ENCODE results near the gene ADARB2. TPM values are rescaled to one million over a fixed set of nuclear protein-coding genes. Genes with fewer than 3 reads are reported as not detected.

The ADARB2 gene
- total and polyA plus RNA-seq, 8 donors, result 0.34 to 24.7 (median 3.2) TPM

DNA sequence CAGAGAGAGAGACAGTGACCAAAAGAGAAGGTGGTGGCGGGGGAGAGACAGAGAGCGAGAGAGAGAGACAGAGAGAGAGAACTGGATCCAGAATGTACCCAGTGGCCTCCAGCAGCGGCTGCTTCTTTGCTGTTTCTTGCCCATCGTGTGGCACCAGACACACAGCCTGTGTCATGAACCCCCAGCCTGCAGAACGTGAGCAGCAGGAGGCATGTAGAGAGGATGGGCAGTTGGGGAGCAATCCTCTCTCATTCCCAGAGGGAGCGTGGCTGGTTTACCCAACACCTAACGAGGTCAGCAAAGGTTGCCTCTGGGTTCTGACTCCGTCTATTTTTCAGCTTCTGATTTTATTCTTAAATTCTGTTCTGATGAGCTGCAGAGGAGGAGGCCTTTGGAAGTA, 168.1 kb downstream of the ADARB2 start:
- no peaks in the 10 kb centered on the region for H3K4me1 ChIP-seq
- no peaks in the 10 kb centered on the region for H3K36me3 ChIP-seq
- H3K9me3 ChIP-seq, result no peaks in the 10 kb centered on the region
- DNase-seq (no peak), ATAC-seq (no peak), FAIRE-seq (no peak)
- no peak overlapping the region for H3K27ac ChIP-seq
- WGBS, 2 donors, result 73 to 78% methylated on average over 8 of the region's 8 CpGs
- intact Hi-C loops (cut with DNase I), result no loop called here
- no peak for TF ChIP-seq CTCF (IDR thresholded peaks at IDR 0.05)
- H3K4me3 ChIP-seq, result no peak overlapping the region
- no peaks in the 10 kb centered on the region for H3K27me3 ChIP-seq

- FAIRE-seq (no peak), DNase-seq (no peak), ATAC-seq (no peak)
- H3K36me3 ChIP-seq, result no peaks in the 10 kb centered on the region
- no peaks in the 10 kb centered on the region for H3K27me3 ChIP-seq
- H3K27ac ChIP-seq, result no peak overlapping the region
- no peaks in the 10 kb centered on the region for H3K4me1 ChIP-seq
- WGBS, 2 donors, result 67 to 82% methylated on average over 29 of the region's 29 CpGs
- no peak overlapping the region for H3K4me3 ChIP-seq
- no peaks in the 10 kb centered on the region for H3K9me3 ChIP-seq
- no peak for TF ChIP-seq CTCF (IDR thresholded peaks at IDR 0.05)
- intact Hi-C loops (cut with DNase I), result no loop called here
These were observed 169.4 kb downstream of the ADARB2 start for GRCh38 chr10:1567742-1568495.

DNA sequence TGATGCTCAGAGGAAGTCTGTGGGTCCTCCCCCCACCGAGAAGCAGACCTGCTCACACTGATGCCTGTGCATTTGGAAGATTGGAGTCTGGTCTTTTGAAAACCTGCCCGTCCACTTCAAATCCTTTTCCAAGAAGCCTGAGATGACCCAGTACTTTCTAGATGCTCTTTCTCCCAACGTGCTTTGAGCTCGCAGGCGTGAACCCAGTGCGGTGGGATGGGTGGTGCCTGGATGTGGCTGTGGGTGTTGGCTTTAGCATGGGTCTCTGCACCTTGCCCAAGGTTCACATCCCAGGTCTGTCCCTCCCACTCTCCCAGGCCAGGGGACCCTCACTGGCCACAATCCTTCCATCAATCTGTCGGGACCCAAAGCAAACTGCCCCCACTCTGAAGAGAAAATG, 170.2 kb downstream of the ADARB2 start:
- no peak for TF ChIP-seq CTCF (IDR thresholded peaks at IDR 0.05)
- no peak overlapping the region for H3K4me3 ChIP-seq
- intact Hi-C loops (cut with DNase I), result no loop called here
- 51 to 72% methylated on average over 7 of the region's 7 CpGs for WGBS, 2 donors
- H3K4me1 ChIP-seq, result no peaks in the 10 kb centered on the region
- ATAC-seq, result no peak
- no peaks in the 10 kb centered on the region for H3K27me3 ChIP-seq
- H3K27ac ChIP-seq, result no peak overlapping the region
- FAIRE-seq, result no peak
- no peaks in the 10 kb centered on the region for H3K9me3 ChIP-seq
- no peak for DNase-seq
- no peaks in the 10 kb centered on the region for H3K36me3 ChIP-seq

- ATAC-seq (no peak), DNase-seq (no peak), FAIRE-seq (no peak)
- intact Hi-C loops (cut with DNase I), result no loop called here
- Histone ChIP-seq H3K4me3 (no peak overlapping the region), H3K27me3 (peaks cover 0 to 4% (median 0%) of the 10 kb centered on the region in 4 donors), H3K27ac (no peak overlapping the region), H3K4me1 (no peaks in the 10 kb centered on the region), H3K9me3 (no peaks in the 10 kb centered on the region), H3K36me3 (no peaks in the 10 kb centered on the region)
- WGBS, 2 donors, result 73 to 80% methylated on average over 11 of the region's 11 CpGs
- TF ChIP-seq CTCF (IDR thresholded peaks at IDR 0.05), result no peak
These were observed 172.5 kb downstream of the ADARB2 start for GRCh38 chr10:1564791-1565190.

GRCh38 chr10:1563028-1563427, 174.3 kb downstream of the ADARB2 start:
- H3K27ac ChIP-seq, result no peak overlapping the region
- peaks cover 0 to 13% (median 0%) of the 10 kb centered on the region in 4 donors for H3K27me3 ChIP-seq
- no peaks in the 10 kb centered on the region for H3K9me3 ChIP-seq
- H3K4me3 ChIP-seq, result no peak overlapping the region
- DNase-seq (no peak), FAIRE-seq (no peak), ATAC-seq (no peak)
- intact Hi-C loops (cut with DNase I), result no loop called here
- 66 to 76% methylated on average over 13 of the region's 13 CpGs for WGBS, 2 donors
- no peaks in the 10 kb centered on the region for H3K4me1 ChIP-seq
- no peaks in the 10 kb centered on the region for H3K36me3 ChIP-seq
- no peak for TF ChIP-seq CTCF (IDR thresholded peaks at IDR 0.05)
